Skin epidermis (tissue), 12 donors: ENCODE data around the gene AHNAK2.
"Not testable (repeated sequence)": the region's sequence is repeated elsewhere in the genome, so short reads cannot be mapped to it uniquely, and the experiment has no call there.

Experiments
- H3K27ac ChIP-seq, 21 experiments: fragments of 200-600 bp; sonication (generic) in 11 of 21; one replicate each; pipeline ENCODE4 v1.5.0; 2020; ENCODE audit warnings: mild to moderate bottlenecking in 3 of 21, inconsistent platforms in 2 of 21, moderate library complexity in 2 of 21
- H3K4me3 ChIP-seq, 7 experiments: fragments of 200-600 bp; sonication (generic) in 2 of 7; one replicate each; pipeline ENCODE4 v1.5.0; 2020; ENCODE audit warnings: inconsistent platforms in 2 of 7, mild to moderate bottlenecking in 2 of 7, moderate library complexity in 1 of 7

The AHNAK2 gene

DNA sequence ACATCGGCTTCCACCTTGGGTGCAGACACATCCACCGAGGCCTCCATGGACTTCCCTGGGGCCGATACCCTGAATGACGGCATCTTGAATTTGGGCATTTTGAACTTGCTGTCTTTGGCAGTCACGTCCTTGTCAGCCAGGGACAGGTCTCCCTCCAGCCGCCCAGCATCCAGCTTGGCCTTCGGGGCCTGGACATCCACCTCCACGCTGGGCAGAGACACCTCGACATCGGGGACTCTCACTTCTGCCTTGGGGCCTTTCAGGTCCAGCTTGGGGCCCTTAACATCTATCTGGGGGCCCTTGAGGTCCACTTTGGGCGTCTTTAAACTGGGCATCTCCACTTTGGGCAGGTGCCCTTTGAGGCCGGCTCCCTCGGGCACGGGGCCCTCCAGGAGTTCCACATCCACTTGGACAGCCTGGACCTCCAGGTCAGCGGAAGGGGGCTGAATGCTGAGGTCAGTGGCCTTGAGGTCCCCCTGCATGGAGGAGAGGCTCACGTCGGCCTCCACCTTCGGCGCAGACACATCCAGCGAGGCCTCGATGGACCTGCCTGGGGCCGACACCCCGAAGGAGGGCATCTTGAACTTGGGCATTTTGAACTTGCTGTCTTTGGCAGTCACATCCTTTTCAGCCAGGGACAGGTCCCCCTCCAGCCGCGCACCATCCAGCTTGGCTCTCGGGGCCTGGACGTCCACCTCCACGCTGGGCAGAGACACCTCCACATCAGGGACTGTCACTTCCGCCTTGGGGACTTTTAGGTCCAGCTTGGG, 33.6 kb downstream of the AHNAK2 start:
- not testable (repeated sequence) for H3K4me3 ChIP-seq, H3K27ac ChIP-seq

GRCh38 chr14:104944016-104944308, 34.2 kb downstream of the AHNAK2 start:
- not testable (repeated sequence) for H3K27ac ChIP-seq, H3K4me3 ChIP-seq

DNA sequence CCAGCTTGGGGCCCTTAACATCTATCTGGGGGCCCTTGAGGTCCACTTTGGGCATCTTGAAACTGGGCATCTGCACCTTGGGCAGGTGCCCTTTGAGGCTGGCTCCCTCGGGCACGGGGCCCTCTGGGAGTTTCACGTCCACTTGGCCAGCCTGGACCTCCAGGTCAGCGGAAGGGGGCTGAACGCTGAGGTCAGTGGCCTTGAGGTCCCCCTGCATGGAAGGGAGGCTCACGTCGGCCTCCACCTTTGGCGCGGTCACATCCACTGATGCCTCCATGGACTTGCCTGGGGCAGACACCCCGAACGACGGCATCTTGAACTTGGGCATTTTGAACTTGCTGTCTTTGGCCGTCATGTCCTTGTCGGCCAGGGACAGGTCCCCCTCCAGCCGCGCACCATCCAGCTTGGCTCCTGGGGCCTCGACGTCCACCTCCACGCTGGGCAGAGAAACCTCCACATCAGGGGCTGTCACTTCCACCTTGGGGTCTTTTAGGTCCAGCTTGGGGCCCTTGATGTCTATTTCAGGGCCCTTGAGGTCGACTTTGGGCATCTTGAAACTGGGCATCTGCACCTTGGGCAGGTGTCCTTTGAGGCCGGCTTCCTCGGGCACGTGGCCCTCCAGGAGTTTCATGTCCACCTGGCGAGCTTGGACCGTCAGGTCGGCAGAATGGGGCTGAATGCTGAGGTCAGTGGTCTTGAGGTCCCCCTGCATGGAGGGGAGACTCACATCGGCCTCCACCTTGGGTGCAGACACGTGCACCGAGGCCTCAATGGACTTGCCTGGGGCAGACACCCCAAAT, 34.8 kb downstream of the AHNAK2 start:
- not testable (repeated sequence) for H3K27ac ChIP-seq, H3K4me3 ChIP-seq

GRCh38 chr14:104942586-104942985, 35.6 kb downstream of the AHNAK2 start:
- no peak overlapping the region for H3K4me3 ChIP-seq
- no peak overlapping the region for H3K27ac ChIP-seq

DNA sequence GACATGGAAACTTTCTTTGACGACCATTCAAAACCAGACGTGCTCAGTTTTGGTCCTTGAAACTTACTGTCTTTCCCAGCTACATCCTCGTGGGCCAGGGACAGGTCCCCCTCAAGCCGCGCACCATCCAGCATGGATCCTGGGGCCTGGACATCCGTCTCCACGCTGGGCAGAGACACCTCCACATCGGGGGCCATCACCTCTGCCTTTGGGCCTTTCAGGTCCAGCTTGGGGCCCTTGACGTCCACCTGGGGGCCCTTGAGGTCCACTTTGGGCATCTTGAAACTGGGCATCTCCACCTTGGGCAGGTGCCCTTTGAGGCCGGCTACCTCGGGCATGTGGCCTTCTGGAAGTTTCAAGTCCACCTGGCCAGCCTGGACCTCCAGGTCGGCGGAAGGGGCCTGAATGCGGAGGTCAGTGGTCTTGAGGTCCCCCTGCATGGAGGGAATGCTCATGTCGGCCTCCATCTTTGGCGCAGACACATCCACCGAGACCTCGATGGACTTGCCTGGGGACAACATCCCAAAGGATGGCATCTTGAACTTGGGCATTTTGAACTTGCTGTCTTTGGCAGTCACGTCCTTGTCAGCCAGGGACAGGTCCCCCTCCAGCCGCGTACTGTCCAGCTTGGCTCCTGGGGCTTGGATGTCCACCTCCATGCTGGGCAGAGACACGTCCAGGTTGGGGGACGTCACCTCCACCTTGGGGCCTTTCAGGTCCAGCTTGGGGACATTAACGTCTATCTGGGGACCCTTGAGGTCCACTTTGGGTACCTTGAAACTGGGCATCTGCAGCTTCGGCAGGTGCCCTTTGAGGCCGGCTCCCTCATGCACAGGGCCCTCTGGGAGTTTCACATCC, 36.4 kb downstream of the AHNAK2 start:
- no peak overlapping the region for H3K27ac ChIP-seq
- H3K4me3 ChIP-seq, result no peak overlapping the region

DNA sequence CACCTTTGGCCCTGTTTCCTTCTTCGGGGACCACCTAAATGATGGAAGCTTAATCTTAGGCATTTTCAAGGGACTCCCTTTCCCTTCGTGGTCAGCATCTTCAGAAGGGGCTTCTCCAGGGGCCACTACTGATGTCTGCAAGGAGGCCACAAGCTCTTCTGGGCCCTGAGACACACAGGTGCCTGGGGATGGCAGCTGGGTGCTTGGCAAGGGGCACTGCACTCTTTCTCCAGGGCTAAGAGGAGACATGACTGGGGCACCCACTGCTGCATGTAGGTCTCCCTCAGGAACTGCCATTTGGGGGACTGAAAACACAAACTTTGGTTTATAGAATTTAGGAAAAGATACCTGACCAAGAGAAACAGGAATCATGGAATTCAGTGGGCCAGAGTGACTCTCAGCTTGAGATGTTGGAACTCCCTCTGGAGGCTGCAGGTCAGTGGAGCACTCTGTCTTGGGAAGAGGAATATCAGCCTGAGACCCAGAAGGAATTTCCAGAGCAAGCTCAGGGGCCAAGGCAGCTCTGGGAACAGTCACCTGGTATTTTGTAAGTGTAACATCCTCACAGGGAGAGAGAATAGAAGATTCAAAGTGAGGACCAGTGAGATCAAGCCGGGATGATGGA, 37.5 kb downstream of the AHNAK2 start:
- Histone ChIP-seq H3K27ac (no peak overlapping the region), H3K4me3 (no peak overlapping the region)

- H3K4me3 ChIP-seq, result no peak overlapping the region
- H3K27ac ChIP-seq, result no peak overlapping the region
Measured at GRCh38 chr14:104939666-104940410, 38.3 kb downstream of the AHNAK2 start.

DNA sequence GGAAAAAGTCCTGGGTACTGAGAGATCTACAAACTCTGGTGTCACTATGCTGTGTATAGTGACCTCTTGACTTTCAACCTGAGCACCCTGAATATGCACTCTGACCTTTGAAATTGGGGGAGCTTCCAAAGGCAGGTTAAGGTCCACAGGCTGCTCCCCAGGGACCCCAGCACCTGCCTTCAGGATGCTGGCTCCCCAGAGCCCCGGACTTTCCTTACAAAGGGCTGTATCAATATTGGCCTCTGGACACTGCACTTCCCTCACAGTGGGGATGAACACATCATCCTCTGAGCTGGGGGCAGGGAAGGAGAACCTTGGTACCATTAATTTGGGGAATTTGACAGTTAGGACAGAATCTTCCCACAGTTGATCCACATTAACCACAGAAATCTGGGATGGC, 39.2 kb downstream of the AHNAK2 start:
- H3K4me3 ChIP-seq, result no peak overlapping the region
- no peak overlapping the region for H3K27ac ChIP-seq

- no peak overlapping the region for H3K4me3 ChIP-seq
- no peak overlapping the region for H3K27ac ChIP-seq
Measured at GRCh38 chr14:104938436-104938835, 39.7 kb downstream of the AHNAK2 start.

DNA sequence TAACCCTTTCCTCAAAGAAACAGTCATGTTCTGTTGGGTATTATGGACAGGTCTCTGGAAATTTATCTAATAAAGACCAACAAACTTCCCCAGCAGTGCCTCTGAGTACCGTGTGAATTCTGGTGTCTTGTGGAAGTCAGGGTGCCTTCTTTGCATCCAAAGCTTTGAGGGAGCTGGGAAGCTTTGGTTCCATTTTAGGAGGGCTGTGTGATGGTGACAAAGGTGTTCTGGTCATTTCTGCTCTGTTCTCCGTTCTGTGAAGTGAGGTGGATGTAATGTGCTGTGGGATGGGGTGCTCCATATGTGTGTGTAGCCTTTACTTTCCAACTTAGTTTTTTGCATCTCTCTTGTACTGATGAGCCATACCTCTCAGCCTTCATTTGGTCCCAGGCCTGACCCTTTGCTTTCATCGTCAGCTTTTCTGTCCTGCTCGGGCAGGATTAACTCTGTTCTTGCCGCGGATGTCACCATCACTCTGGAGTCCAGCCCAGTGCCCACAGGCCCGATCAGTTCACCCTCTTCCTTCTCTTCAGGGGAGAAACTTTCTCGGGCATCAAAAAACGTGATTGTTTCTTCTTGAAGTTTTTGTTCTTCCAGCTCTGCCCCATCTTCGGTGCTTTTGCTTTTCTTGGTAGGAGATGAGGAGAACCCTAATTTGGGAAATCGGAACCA, 40.3 kb downstream of the AHNAK2 start:
- H3K4me3 ChIP-seq, result no peak overlapping the region
- no peak overlapping the region for H3K27ac ChIP-seq

DNA sequence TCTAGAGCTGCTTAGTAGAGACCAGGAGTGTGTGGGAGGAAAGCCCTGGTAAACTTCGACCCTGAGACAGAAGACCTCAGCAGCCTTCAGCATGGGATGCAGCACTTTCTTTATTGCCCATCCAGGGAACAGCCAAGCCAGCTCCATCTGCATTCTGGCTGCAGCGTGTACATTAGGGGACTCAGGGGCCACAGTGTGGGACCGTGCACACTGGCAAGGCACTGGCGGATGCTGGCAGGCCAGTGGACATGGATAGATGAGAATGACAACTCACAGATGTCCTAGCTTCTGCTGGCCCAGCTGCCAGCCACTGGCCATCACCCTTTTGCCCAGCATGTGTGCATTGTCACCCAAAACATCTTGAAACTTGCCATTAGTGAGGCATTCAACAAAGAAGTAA, 41.0 kb downstream of the AHNAK2 start:
- Histone ChIP-seq H3K4me3 (no peak overlapping the region), H3K27ac (no peak overlapping the region)

- no peak overlapping the region for H3K4me3 ChIP-seq
- no peak overlapping the region for H3K27ac ChIP-seq
Measured at GRCh38 chr14:104936361-104937155, 41.6 kb downstream of the AHNAK2 start.

- no peak overlapping the region for H3K4me3 ChIP-seq
- H3K27ac ChIP-seq, result no peak overlapping the region
Measured at GRCh38 chr14:104935955-104936354, 42.2 kb downstream of the AHNAK2 start.

- H3K27ac ChIP-seq, result no peak overlapping the region
- no peak overlapping the region for H3K4me3 ChIP-seq
Measured at GRCh38 chr14:104935026-104935650, 43.0 kb downstream of the AHNAK2 start.

- Histone ChIP-seq H3K27ac (peak overlapping the region in 6 of 21 experiments; percentile 14 to 79 (median 52)), H3K4me3 (peak overlapping the region in 6 of 7 experiments; percentile 41 to 55 (median 49))
Measured at GRCh38 chr14:104933746-104934733, 44.1 kb downstream of the AHNAK2 start.
